ENCODE measurements around the gene LLGL2.

Gene LLGL2

DNA sequence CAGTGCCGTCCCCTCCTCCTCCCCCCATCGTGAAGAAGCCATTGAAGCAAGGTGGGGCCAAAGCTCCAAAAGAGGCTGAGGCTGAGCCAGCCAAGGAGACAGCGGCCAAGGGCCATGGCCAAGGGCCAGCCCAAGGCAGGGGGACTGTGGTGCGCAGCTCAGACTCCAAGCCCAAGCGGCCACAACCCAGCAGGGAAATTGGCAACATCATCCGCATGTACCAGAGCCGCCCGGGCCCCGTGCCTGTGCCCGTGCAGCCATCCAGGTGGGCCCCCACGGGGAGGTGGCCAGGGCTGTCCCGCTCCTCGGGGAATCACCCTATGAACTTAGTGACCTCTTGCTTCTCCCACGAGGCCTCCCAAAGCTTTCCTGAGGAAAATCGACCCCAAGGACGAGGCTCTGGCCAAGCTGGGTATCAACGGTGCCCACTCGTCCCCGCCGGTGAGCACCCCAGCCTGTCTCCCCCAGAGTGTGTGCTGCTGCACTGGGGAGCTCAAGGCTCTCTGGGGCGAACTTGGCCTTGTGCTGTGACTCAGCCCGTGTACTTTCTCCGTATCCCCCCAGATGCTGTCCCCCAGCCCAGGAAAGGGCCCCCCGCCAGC, 91.1 kb downstream of the LLGL2 start:
- TF ChIP-seq MYC (IDR thresholded peaks at IDR 0.05; ENCODE audit: low read depth, low read length): no peak
- no peak for DNase-seq (ENCODE audit: low read depth)
- no peak overlapping the region for H3K4me3 ChIP-seq (ENCODE audit: low read depth, low read length)

GRCh38 chr17:75617218-75617617, 91.7 kb downstream of the LLGL2 start:
- no peak for DNase-seq (ENCODE audit: low read depth)
- no peak overlapping the region for H3K4me3 ChIP-seq (ENCODE audit: low read depth, low read length)
- TF ChIP-seq, protein P1, sequence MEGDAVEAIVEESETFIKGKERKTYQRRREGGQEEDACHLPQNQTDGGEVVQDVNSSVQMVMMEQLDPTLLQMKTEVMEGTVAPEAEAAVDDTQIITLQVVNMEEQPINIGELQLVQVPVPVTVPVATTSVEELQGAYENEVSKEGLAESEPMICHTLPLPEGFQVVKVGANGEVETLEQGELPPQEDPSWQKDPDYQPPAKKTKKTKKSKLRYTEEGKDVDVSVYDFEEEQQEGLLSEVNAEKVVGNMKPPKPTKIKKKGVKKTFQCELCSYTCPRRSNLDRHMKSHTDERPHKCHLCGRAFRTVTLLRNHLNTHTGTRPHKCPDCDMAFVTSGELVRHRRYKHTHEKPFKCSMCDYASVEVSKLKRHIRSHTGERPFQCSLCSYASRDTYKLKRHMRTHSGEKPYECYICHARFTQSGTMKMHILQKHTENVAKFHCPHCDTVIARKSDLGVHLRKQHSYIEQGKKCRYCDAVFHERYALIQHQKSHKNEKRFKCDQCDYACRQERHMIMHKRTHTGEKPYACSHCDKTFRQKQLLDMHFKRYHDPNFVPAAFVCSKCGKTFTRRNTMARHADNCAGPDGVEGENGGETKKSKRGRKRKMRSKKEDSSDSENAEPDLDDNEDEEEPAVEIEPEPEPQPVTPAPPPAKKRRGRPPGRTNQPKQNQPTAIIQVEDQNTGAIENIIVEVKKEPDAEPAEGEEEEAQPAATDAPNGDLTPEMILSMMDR (IDR thresholded peaks at IDR 0.05; ENCODE audit: low read depth, low read length): no peak
- TF ChIP-seq MAX (IDR thresholded peaks at IDR 0.05; ENCODE audit: low read depth, low read length) (no peak), MYC (IDR thresholded peaks at IDR 0.05; ENCODE audit: low read depth, low read length) (no peak), POLR2A (IDR thresholded peaks at IDR 0.05; ENCODE audit: extremely low read depth, insufficient read length) (no peak)

GRCh38 chr17:75617675-75618074, 92.2 kb downstream of the LLGL2 start:
- no peak overlapping the region for H3K4me3 ChIP-seq (ENCODE audit: low read depth, low read length)
- DNase-seq (ENCODE audit: low read depth): no peak
- no peak for TF ChIP-seq MYC (IDR thresholded peaks at IDR 0.05; ENCODE audit: low read depth, low read length)
- no peak for TF ChIP-seq POLR2A (IDR thresholded peaks at IDR 0.05; ENCODE audit: extremely low read depth, insufficient read length)
- TF ChIP-seq, protein P1 (IDR thresholded peaks at IDR 0.05; ENCODE audit: low read depth, low read length): no peak
- no peak for TF ChIP-seq MAX (IDR thresholded peaks at IDR 0.05; ENCODE audit: low read depth, low read length)

DNA sequence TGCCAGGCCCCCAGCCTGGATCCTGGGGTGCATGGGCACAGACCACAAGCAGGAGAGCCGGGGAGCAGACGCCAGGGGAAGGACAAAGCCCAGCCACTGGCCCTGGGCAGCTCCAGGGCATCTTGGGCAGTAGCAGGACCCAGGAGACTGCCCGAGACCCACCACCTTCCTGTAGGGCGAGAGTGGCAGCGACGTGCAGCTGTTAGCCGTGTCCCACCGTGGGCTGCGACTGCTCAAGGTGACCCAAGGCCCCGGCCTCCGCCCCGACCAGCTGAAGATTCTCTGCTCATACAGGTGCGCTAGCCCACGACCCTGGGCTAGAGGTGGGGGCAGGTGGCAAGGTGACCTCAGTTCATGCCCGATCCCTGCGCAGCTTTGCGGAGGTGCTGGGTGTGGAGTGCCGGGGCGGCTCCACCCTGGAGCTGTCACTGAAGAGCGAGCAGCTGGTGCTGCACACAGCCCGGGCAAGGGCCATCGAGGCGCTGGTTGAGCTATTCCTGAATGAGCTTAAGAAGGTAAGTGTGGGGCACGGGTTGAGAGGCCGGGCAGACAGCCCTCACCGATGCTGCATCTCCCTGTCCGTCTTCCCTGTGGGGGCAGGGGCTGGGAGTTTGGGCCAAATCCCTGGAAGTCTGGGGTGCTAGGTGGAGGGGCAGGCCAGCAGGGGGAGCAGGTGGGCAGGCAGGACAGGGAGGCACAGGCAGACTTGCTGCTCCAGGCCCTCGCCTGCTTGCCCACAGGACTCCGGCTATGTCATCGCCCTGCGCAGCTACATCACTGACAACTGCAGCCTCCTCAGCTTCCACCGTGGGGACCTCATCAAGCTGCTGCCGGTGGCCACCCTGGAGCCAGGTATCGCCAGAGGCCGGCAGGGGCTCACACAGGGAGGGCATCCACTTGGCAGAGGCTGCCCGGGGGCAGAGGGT, 94.3 kb downstream of the LLGL2 start:
- DNase-seq (ENCODE audit: low read depth): peak; percentile 52
- H3K4me3 ChIP-seq (ENCODE audit: low read depth, low read length): no peak overlapping the region
- TF ChIP-seq MYC (IDR thresholded peaks at IDR 0.05; ENCODE audit: low read depth, low read length) (no peak), MAX (IDR thresholded peaks at IDR 0.05; ENCODE audit: low read depth, low read length) (no peak), POLR2A (IDR thresholded peaks at IDR 0.05; ENCODE audit: extremely low read depth, insufficient read length) (no peak)
- TF ChIP-seq, protein P1 (IDR thresholded peaks at IDR 0.05; ENCODE audit: low read depth, low read length): peak; percentile 57

DNA sequence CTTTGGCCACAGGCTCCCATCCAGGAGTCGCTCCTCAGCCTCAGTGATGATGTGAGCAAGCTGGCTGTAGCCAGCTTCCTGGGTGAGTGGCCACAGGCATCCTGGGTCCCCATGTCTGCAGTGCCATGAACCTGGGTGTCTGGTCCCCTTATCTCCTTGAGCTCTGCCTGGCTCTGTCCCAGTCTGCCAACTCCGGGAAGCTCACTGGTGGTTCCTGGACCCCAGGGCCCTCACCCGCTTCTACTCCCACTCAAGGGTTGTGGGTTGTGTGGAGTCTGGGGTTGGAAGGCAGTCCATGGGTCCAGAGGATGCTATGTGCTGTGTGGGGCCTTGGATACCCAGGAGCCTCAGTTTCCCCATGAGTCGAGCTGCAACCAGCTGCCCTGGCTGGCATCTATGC, 96.0 kb downstream of the LLGL2 start:
- no peak overlapping the region for H3K4me3 ChIP-seq (ENCODE audit: low read depth, low read length)
- DNase-seq (ENCODE audit: low read depth): no peak
- TF ChIP-seq MAX (IDR thresholded peaks at IDR 0.05; ENCODE audit: low read depth, low read length) (no peak), MYC (IDR thresholded peaks at IDR 0.05; ENCODE audit: low read depth, low read length) (no peak), POLR2A (IDR thresholded peaks at IDR 0.05; ENCODE audit: extremely low read depth, insufficient read length) (no peak)
- TF ChIP-seq, protein P1 (IDR thresholded peaks at IDR 0.05; ENCODE audit: low read depth, low read length): no peak

DNA sequence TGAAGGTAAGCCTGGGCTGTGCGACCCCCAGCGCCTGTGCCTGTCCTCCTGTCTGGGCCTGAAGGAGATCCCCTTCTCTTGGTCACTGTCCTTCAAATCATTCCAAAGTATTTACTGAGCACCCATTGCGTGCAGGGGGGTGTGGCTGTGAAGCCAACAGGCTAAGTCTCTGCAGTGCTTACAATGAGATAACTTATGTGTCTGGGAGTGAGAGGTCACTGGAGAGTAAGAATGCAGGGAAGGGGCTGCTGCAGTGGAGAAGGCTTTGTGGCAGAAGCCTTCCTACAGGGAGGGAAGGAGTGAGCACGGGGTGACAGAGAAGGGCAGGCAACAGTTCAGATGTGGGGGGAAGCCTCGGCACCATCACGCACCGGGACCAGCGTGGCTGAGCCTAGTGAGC, 96.6 kb downstream of the LLGL2 start:
- TF ChIP-seq, protein P1 (IDR thresholded peaks at IDR 0.05; ENCODE audit: low read depth, low read length): no peak
- TF ChIP-seq MYC (IDR thresholded peaks at IDR 0.05; ENCODE audit: low read depth, low read length) (no peak), POLR2A (IDR thresholded peaks at IDR 0.05; ENCODE audit: extremely low read depth, insufficient read length) (no peak), MAX (IDR thresholded peaks at IDR 0.05; ENCODE audit: low read depth, low read length) (no peak)
- no peak for DNase-seq (ENCODE audit: low read depth)
- H3K4me3 ChIP-seq (ENCODE audit: low read depth, low read length): no peak overlapping the region

Data from NB4 (cell line).